Measurements from ENCODE around the gene SLC16A12.

DNA sequence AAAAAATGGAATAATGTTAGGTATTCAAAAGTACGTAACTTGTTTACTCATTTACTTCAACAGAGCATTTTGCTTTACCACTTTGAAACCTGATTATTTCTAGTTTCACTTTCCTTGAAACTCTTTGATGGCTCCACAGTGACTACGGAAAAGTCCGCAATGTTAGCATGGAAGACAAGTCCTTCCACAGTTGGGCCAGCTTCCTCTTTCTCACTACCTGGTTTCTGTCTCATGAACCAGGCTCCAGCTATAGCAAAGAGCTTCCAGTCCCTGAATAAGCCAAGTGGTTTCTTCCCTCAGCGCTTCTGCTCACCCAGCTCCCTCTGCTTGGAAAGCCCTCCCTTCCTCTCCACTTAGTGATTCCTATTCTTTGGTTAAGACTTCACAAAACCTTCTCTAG lies 44.8 kb upstream of the SLC16A12 start:
- TF ChIP-seq POLR2A (IDR thresholded peaks at IDR 0.05; ENCODE audit: low read depth, low read length) (no peak), POLR2AphosphoS5 (IDR thresholded peaks at IDR 0.05; ENCODE audit: low read depth, low read length) (no peak), TAF1 (IDR thresholded peaks at IDR 0.05; ENCODE audit: low read depth, low read length) (no peak), PAX5 (IDR thresholded peaks at IDR 0.05; ENCODE audit: insufficient read depth, low read length, severe bottlenecking) (no peak), SPI1 (IDR thresholded peaks at IDR 0.05; ENCODE audit: low read depth, low read length) (no peak), POU2F2 (IDR thresholded peaks at IDR 0.05; ENCODE audit: low read depth, low read length) (no peak)
